CD4-positive, alpha-beta memory T cell (primary cell): Measurements from ENCODE around the gene COMMD4. TPM values are rescaled to one million over a fixed set of nuclear protein-coding genes. Genes with fewer than 3 reads are reported as not detected.
A peak's percentile ranks its signal among the peaks of the same experiment; 100 is the strongest.
"Not testable (repeated sequence)": the region's sequence is repeated elsewhere in the genome, so short reads cannot be mapped to it uniquely, and the experiment has no call there.

Experiments used
- CTCF ChIA-PET: fragments of 350-600 bp; sonication (Branson Sonifier 250); formaldehyde crosslinking; loops from one replicate; lab custom pipeline; 2021; ENCODE audit warnings: inconsistent platforms; ENCODE audit not compliant: partially characterized antibody; lab: Charles Lee
- POLR2A ChIA-PET: fragments of 350-600 bp; sonication (Branson Sonifier 250); formaldehyde crosslinking; loops from one replicate; lab custom pipeline; 2021; ENCODE audit not compliant: partially characterized antibody; lab: Charles Lee
- DNase-seq, 5 donors: peaks; one replicate each; pipeline versions ENCODE4 v3.0.0 to v3.0.0-alpha.2; 2020 to 2022; ENCODE audit warnings: mixed read lengths in 1 of 5
- H3K27ac ChIP-seq: one replicate; pipeline ENCODE4 v1.7.0; 2013; ENCODE audit warnings: low read depth, low read length
- H3K27me3 ChIP-seq: 2 replicates; pipeline ENCODE4 v1.7.0; 2013; ENCODE audit warnings: mild to moderate bottlenecking, low read length, moderate library complexity; ENCODE audit not compliant: insufficient read depth
- H3K36me3 ChIP-seq: 2 replicates; pipeline ENCODE4 v1.7.0; 2013; ENCODE audit warnings: mild to moderate bottlenecking, low read length, moderate library complexity; ENCODE audit not compliant: insufficient read depth
- H3K4me1 ChIP-seq: 2 replicates; pipeline ENCODE4 v1.7.0; 2013; ENCODE audit warnings: mild to moderate bottlenecking, low read length, moderate library complexity; ENCODE audit not compliant: insufficient read depth
- H3K4me3 ChIP-seq, 2 donors: one replicate each; pipeline ENCODE4 v1.7.0; 2013; ENCODE audit warnings: low read length in 2 of 2, mild to moderate bottlenecking in 1 of 2
- H3K9me3 ChIP-seq, 2 donors: one replicate each; pipeline ENCODE4 v1.7.0; 2013; ENCODE audit warnings: low read length in 2 of 2, control low read depth in 1 of 2; ENCODE audit not compliant: control insufficient read depth in 1 of 2
- H3K27ac Mint-ChIP-seq, 7 donors: one replicate each; pipeline ENCODE4 v1.8.0; 2020 to 2021; ENCODE audit warnings: mixed read lengths in 7 of 7, mild to moderate bottlenecking in 6 of 7, inconsistent platforms in 3 of 7, moderate library complexity in 3 of 7
- H3K27me3 Mint-ChIP-seq, 2 donors: one replicate each; pipeline ENCODE4 v1.8.0; 2020 to 2021; ENCODE audit warnings: mixed read lengths in 2 of 2
- H3K36me3 Mint-ChIP-seq, 2 donors: one replicate each; pipeline ENCODE4 v1.8.0; 2020 to 2021; ENCODE audit warnings: mixed read lengths in 2 of 2, inconsistent platforms in 1 of 2, mild to moderate bottlenecking in 1 of 2
- H3K4me1 Mint-ChIP-seq, 4 donors: one replicate each; pipeline ENCODE4 v1.8.0; 2020 to 2021; ENCODE audit warnings: mixed read lengths in 4 of 4, mild to moderate bottlenecking in 1 of 4
- H3K4me3 Mint-ChIP-seq, 8 donors: one replicate each; pipeline ENCODE4 v1.8.0; 2020 to 2021; ENCODE audit warnings: mixed read lengths in 8 of 8, mild to moderate bottlenecking in 7 of 8, moderate library complexity in 6 of 8, inconsistent platforms in 3 of 8
- H3K9me3 Mint-ChIP-seq, 8 donors: one replicate each; pipeline ENCODE4 v1.8.0; 2020 to 2021; ENCODE audit warnings: mixed read lengths in 8 of 8, mild to moderate bottlenecking in 5 of 8, inconsistent platforms in 3 of 8, moderate library complexity in 1 of 8
- intact Hi-C: fragments of 100-400 bp; cut with micrococcal nuclease; formaldehyde crosslinking; loops from one replicate; pipeline ENCODE4 v1.15.1; 2023
- polyA plus RNA-seq, 2 donors: library from polyadenylated mRNA; unstranded; fragments of 300-500 nt; fragmentation: Illumina TruSeq; gene quantifications; one replicate each; pipeline ENCODE4 v1.2.3, GENCODE V29; 2021
- total RNA-seq, 2 experiments: library from RNA; stranded (reverse); gene quantifications; one replicate each; pipeline ENCODE4 v1.2.3, GENCODE V29; 2021

The COMMD4 gene
- total and polyA plus RNA-seq, 4 experiments from 2014 or later, result 33.9 to 45.6 (median 38.7) TPM

DNA sequence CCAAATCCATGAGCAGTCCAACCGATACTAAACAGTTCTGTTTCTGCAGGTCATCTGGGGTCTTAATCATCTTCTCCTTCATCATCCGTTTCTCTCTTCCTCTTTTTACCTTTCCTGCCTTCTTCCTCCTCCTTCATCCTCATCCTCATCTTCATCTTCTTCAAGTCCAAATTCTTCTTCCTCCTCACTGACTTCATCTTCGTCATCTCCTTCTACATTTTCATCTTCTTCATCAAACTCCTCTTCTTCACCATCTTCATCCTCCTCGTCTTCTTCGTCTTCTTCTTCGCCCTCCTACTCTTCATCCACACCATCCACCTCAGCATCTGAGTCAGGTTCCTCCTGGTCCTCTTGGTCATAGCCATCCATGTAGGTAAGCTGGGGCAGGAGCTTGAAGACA is 14.2 kb upstream of the COMMD4 start:
- Histone ChIP-seq H3K27ac (no peak overlapping the region), H3K4me3 (no peak overlapping the region), H3K36me3 (no peaks in the 10 kb centered on the region), H3K27me3 (no peaks in the 10 kb centered on the region), H3K9me3 (no peaks in the 10 kb centered on the region), H3K4me1 (no peaks in the 10 kb centered on the region)
- H3K4me1 Mint-ChIP-seq, result no peaks in the 10 kb centered on the region
- intact Hi-C loops, result no loop called here
- no peaks in the 10 kb centered on the region for H3K27me3 Mint-ChIP-seq
- no peaks in the 10 kb centered on the region for H3K36me3 Mint-ChIP-seq
- H3K9me3 Mint-ChIP-seq, result no peaks in the 10 kb centered on the region
- H3K4me3 Mint-ChIP-seq, result no peak overlapping the region
- ChIA-PET CTCF (interaction anchor here (0.6 kb wide), 1 partner anchor 1349 kb away, joined by 4 read pairs; no protein-coding TSS in a partner anchor), POLR2A (no interaction called here)
- H3K27ac Mint-ChIP-seq, result peak overlapping the region in 1 of 7 donors; percentile 72
- no peak for DNase-seq

DNA sequence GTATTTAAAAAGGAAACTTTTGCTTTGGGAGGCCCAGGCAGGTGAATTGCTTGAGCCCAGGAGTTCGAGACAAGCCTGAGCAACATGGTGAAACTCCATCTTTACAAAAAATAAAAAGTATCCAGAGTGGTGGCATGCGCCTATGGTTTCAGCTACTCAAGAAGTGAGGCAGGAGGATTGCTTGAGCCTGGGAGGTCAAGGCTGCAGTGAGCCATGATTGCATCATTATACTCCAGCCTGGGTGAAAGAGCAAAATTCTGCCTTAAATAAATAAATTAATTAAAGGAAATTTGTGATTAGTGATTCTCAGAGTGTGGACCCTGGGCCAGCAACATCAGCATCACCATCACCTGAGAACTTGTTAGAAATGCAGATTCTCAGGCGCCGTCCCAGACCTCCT is 9.9 kb upstream of the COMMD4 start:
- no peak overlapping the region for H3K27ac ChIP-seq
- H3K9me3 ChIP-seq, result no peaks in the 10 kb centered on the region
- no peaks in the 10 kb centered on the region for H3K36me3 Mint-ChIP-seq
- H3K4me3 Mint-ChIP-seq, result no peak overlapping the region
- no peaks in the 10 kb centered on the region for H3K36me3 ChIP-seq
- no peak overlapping the region for H3K4me3 ChIP-seq
- ChIA-PET CTCF (no interaction called here), POLR2A (no interaction called here)
- no peak for DNase-seq
- H3K27me3 ChIP-seq, result no peaks in the 10 kb centered on the region
- H3K27ac Mint-ChIP-seq, result no peak overlapping the region
- no peaks in the 10 kb centered on the region for H3K27me3 Mint-ChIP-seq
- no peaks in the 10 kb centered on the region for H3K4me1 ChIP-seq
- intact Hi-C loops, result no loop called here
- no peaks in the 10 kb centered on the region for H3K4me1 Mint-ChIP-seq
- no peaks in the 10 kb centered on the region for H3K9me3 Mint-ChIP-seq

DNA sequence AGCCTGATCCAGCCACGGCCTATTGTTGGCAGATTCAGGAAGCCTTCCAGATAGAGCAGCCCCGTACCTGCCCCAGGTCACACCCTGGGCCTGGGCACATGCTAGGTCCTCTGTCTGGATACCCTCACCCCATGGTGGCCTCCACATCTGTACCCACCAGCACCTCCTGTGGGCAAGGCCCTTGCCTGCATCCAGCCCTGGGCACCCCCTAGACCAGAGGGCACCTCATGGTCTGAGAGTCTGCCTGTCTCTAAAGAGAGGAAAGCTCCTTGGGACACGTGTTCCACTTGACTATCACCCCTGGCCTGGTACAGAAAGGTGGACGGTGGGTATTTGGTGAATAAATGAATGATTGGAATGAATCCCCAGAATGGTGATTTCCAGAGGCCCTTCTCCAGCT is 8.9 kb upstream of the COMMD4 start:
- no peaks in the 10 kb centered on the region for H3K9me3 ChIP-seq
- no peaks in the 10 kb centered on the region for H3K36me3 Mint-ChIP-seq
- H3K4me3 ChIP-seq, result no peak overlapping the region
- H3K27me3 ChIP-seq, result no peaks in the 10 kb centered on the region
- H3K4me1 Mint-ChIP-seq, result no peaks in the 10 kb centered on the region
- ChIA-PET CTCF (no interaction called here), POLR2A (no interaction called here)
- no peak for DNase-seq
- H3K27ac Mint-ChIP-seq, result no peak overlapping the region
- H3K36me3 ChIP-seq, result no peaks in the 10 kb centered on the region
- intact Hi-C loops, result no loop called here
- no peaks in the 10 kb centered on the region for H3K27me3 Mint-ChIP-seq
- no peaks in the 10 kb centered on the region for H3K9me3 Mint-ChIP-seq
- no peak overlapping the region for H3K27ac ChIP-seq
- no peaks in the 10 kb centered on the region for H3K4me1 ChIP-seq
- no peak overlapping the region for H3K4me3 Mint-ChIP-seq

DNA sequence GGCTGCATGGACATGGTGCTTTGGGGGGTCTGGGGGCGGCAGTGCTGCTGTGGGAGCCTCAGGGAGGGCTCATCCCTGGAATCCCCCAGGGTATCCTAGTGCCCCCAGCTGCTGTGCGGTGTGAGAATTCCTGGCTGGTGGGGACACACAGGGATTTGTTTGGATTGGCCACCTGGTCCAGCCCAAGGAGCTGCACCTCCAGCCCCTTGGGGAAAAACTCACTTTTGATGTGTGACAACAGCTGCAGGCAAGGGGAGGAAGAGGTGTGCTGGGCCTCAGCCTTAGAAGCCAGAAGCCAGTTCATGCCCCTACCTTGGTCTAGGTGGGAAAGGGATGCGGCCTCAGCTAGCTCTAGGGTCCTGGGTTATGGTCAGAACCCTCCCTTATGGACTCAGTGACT is 8.4 kb upstream of the COMMD4 start:
- H3K4me1 Mint-ChIP-seq, result no peaks in the 10 kb centered on the region
- POLR2A ChIA-PET, result no interaction called here

DNA sequence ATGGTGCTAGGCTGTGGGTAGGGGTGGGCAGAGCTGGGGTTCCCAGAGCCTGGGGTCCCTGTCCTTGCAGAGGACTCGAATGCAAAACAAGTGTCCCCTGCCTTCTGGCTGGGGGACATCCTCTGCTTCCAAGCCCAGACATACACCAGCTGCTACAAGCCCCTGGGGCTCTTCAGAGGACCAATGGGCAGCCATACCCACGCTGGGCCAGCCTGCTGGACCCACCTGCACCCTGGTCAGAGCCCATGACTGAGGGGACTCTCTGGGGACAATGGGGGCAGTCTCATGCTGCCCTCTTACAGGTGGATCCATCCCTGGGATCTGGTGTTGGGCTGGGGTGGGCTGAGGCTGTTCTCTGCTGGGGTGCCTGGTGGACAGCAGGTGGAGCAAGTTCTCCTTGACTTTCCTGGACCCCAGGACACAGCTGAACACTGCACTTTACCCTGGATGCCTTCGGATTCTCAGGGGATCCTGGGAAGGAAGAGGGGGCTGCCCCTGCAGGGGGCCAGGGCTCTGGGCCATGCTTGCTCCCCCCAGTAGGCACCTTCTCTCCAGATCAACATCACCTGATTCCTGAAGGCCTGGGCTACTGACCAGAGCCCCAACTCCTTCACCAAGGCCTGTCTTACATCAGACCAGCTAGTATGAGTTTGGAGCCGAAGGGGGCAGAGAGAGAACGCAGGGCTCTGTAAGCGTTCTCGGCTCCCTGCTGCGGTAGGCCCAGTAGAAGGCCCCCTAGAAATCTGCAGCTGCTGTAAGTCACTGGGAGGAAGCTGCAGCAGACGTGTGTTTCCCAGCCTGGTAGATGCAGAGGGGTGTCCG is 7.2 kb upstream of the COMMD4 start:
- no peak overlapping the region for H3K27ac Mint-ChIP-seq
- no peak overlapping the region for H3K4me3 Mint-ChIP-seq
- Histone ChIP-seq H3K4me3 (no peak overlapping the region), H3K4me1 (no peaks in the 10 kb centered on the region), H3K9me3 (no peaks in the 10 kb centered on the region), H3K27me3 (no peaks in the 10 kb centered on the region), H3K27ac (no peak overlapping the region), H3K36me3 (no peaks in the 10 kb centered on the region)
- POLR2A ChIA-PET, result no interaction called here
- H3K4me1 Mint-ChIP-seq, result no peaks in the 10 kb centered on the region
- CTCF ChIA-PET, result no interaction called here
- H3K36me3 Mint-ChIP-seq, result no peaks in the 10 kb centered on the region
- intact Hi-C loops, result no loop called here
- H3K27me3 Mint-ChIP-seq, result no peaks in the 10 kb centered on the region
- no peak for DNase-seq
- H3K9me3 Mint-ChIP-seq, result no peaks in the 10 kb centered on the region

More for the DNA sequence above, 8.4 kb upstream of the COMMD4 start:
- no peaks in the 10 kb centered on the region for H3K36me3 ChIP-seq
- no peak overlapping the region for H3K4me3 ChIP-seq
- no peaks in the 10 kb centered on the region for H3K9me3 Mint-ChIP-seq
- H3K27me3 ChIP-seq, result no peaks in the 10 kb centered on the region
- H3K36me3 Mint-ChIP-seq, result no peaks in the 10 kb centered on the region
- no peak overlapping the region for H3K27ac Mint-ChIP-seq
- H3K27ac ChIP-seq, result no peak overlapping the region
- H3K9me3 ChIP-seq, result no peaks in the 10 kb centered on the region
- H3K27me3 Mint-ChIP-seq, result no peaks in the 10 kb centered on the region
- DNase-seq, result no peak
- no peak overlapping the region for H3K4me3 Mint-ChIP-seq
- CTCF ChIA-PET, result no interaction called here
- no peaks in the 10 kb centered on the region for H3K4me1 ChIP-seq
- intact Hi-C loops, result no loop called here

DNA sequence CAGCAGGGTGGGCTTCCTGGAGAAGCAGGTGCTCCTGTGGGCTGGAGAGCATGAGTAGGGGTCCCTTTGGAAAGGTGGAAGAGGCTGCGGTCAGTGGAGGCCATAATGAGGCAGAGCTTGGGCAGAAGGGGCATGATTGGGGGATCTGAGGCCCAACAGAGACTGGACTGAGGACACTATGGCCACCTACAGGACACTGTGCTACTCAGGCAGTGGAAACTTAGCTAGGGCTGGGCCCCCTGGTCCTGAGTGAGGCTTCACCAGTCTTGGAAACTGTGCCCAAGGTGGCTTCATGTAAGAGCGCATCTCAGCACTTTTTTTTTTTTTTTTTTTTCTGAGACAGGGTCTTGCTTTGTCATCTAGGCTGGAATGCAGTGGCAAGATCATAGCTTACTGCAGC is 6.3 kb upstream of the COMMD4 start:
- H3K27ac Mint-ChIP-seq, result no peak overlapping the region
- H3K4me3 Mint-ChIP-seq, result no peak overlapping the region
- Histone ChIP-seq H3K36me3 (no peaks in the 10 kb centered on the region), H3K4me1 (no peaks in the 10 kb centered on the region), H3K27me3 (no peaks in the 10 kb centered on the region), H3K27ac (no peak overlapping the region), H3K9me3 (no peaks in the 10 kb centered on the region), H3K4me3 (no peak overlapping the region)
- CTCF ChIA-PET, result no interaction called here
- H3K9me3 Mint-ChIP-seq, result no peaks in the 10 kb centered on the region
- no peaks in the 10 kb centered on the region for H3K4me1 Mint-ChIP-seq
- intact Hi-C loops, result no loop called here
- H3K27me3 Mint-ChIP-seq, result no peaks in the 10 kb centered on the region
- DNase-seq, result no peak
- POLR2A ChIA-PET, result no interaction called here
- H3K36me3 Mint-ChIP-seq, result no peaks in the 10 kb centered on the region

DNA sequence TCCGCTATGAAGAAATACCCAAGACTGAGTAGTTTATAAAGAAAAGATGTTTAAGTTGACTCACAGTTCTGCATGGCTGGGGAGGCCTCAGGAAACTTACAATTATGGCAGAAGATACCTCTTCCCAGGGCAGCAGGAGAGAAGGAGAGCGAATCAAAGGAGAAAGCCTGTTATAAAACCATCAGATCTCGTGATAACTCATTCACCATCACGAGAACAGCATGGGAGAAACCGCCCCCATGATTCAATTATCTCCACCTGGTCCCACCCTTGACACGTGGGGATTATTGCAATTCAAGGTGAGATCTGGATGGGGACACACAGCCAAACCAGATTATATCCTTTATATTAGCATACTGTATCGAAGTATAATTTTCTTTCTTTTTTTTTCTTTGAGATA is 3.8 kb upstream of the COMMD4 start:
- H3K9me3 Mint-ChIP-seq, H3K27ac ChIP-seq, CTCF ChIA-PET, DNase-seq, POLR2A ChIA-PET, H3K36me3 Mint-ChIP-seq, H3K27me3 Mint-ChIP-seq, H3K9me3 ChIP-seq, H3K4me3 ChIP-seq, H3K27me3 ChIP-seq, H3K27ac Mint-ChIP-seq, H3K36me3 ChIP-seq, intact Hi-C loops, H3K4me3 Mint-ChIP-seq: not testable (repeated sequence)
- peaks cover 15% of the 10 kb centered on the region for H3K4me1 ChIP-seq
- H3K4me1 Mint-ChIP-seq, result peaks cover 9 to 21% (median 16%) of the 10 kb centered on the region in 4 donors
